OCI-LY3 (cell line): ENCODE results near the gene EPHA5.

Experiments
- H2AFZ ChIP-seq: fragments of 200-600, 300-600 bp; shearing (Covaris generic); 2 replicates; pipeline ENCODE4 v1.6.0; 2014; ENCODE audit warnings: antibody characterized with exemption, low read depth, low read length
- H3K27ac ChIP-seq: fragments of 200-600, 300-600 bp; sonication (generic); 2 replicates; pipeline ENCODE4 v1.5.1; 2014; ENCODE audit warnings: mild to moderate bottlenecking, low read length, moderate library complexity, mixed read lengths
- H3K27me3 ChIP-seq: fragments of 200-600, 300-600 bp; sonication (generic); 2 replicates; pipeline ENCODE4 v1.6.1; 2014; ENCODE audit warnings: low read depth, low read length, mixed read lengths
- H3K36me3 ChIP-seq: fragments of 200-600, 300-600 bp; sonication (generic); replicated peaks from 2 replicates; pipeline ENCODE3; 2014; ENCODE audit warnings: low read depth, low read length, mixed read lengths
- H3K4me1 ChIP-seq: fragments of 300-600, 200-600 bp; sonication (generic); 2 replicates; pipeline ENCODE4 v1.6.1; 2014; ENCODE audit warnings: low read length, mixed read lengths
- H3K4me2 ChIP-seq: fragments of 200-600, 300-600 bp; sonication (generic); 2 replicates; pipeline ENCODE4 v1.6.1; 2014; ENCODE audit warnings: low read length, mixed read lengths
- H3K4me3 ChIP-seq: fragments of 300-600, 200-600 bp; sonication (generic); 2 replicates; pipeline ENCODE4 v1.5.1; 2014; ENCODE audit warnings: antibody characterized with exemption, mild to moderate bottlenecking, low read length, moderate library complexity
- H3K79me2 ChIP-seq: fragments of 300-600, 200-600 bp; shearing (Covaris generic); 2 replicates; pipeline ENCODE4 v1.6.1; 2014; ENCODE audit warnings: mild to moderate bottlenecking, low read length, mixed read lengths
- H3K9ac ChIP-seq: fragments of 300-600, 200-600 bp; shearing (Covaris generic); 2 replicates; pipeline ENCODE4 v1.6.0; 2014; ENCODE audit warnings: mild to moderate bottlenecking, low read length, moderate library complexity
- H3K9me3 ChIP-seq: fragments of 200-600, 300-600 bp; shearing (Covaris generic); 2 replicates; pipeline ENCODE4 v1.6.1; 2014; ENCODE audit warnings: low read length, mixed read lengths; ENCODE audit not compliant: insufficient read depth
- H4K20me1 ChIP-seq: fragments of 200-600, 300-600 bp; sonication (generic); 2 replicates; pipeline ENCODE4 v1.6.1; 2016; ENCODE audit warnings: low read length, mixed read lengths; ENCODE audit not compliant: insufficient read depth
- CTCF ChIP-seq: fragments of 200-600, 300-600 bp; sonication (generic); IDR thresholded peaks from 2 replicates; pipeline ENCODE4 v1.5.1; 2014; ENCODE audit warnings: antibody characterized with exemption, low read length, low read depth
- EZH2phosphoT487 ChIP-seq: fragments of 200-600 bp; shearing (Covaris generic); IDR thresholded peaks from 2 replicates; pipeline ENCODE4 v1.6.1; 2018; ENCODE audit warnings: antibody characterized with exemption, mixed run types, low read depth

Gene EPHA5

GRCh38 chr4:65656008-65656407 is 14.3 kb downstream of the EPHA5 start:
- Histone ChIP-seq H4K20me1 (no peaks in the 10 kb centered on the region), H3K79me2 (no peaks in the 10 kb centered on the region), H3K4me1 (no peaks in the 10 kb centered on the region), H3K36me3 (no peaks in the 10 kb centered on the region), H3K27ac (no peak overlapping the region), H3K9me3 (no peaks in the 10 kb centered on the region), H2AFZ (no peak overlapping the region), H3K27me3 (no peaks in the 10 kb centered on the region), H3K4me2 (no peak overlapping the region), H3K9ac (no peak overlapping the region), H3K4me3 (no peak overlapping the region)
- TF ChIP-seq EZH2phosphoT487 (no peak), CTCF (no peak)

- no peaks in the 10 kb centered on the region for H3K9me3 ChIP-seq
- H3K27ac ChIP-seq, result no peak overlapping the region
- H3K27me3 ChIP-seq, result no peaks in the 10 kb centered on the region
- H4K20me1 ChIP-seq, result no peaks in the 10 kb centered on the region
- no peak overlapping the region for H3K4me3 ChIP-seq
- H3K4me2 ChIP-seq, result no peak overlapping the region
- no peaks in the 10 kb centered on the region for H3K36me3 ChIP-seq
- no peak overlapping the region for H2AFZ ChIP-seq
- H3K4me1 ChIP-seq, result no peaks in the 10 kb centered on the region
- H3K9ac ChIP-seq, result no peak overlapping the region
- TF ChIP-seq CTCF (no peak), EZH2phosphoT487 (no peak)
- no peaks in the 10 kb centered on the region for H3K79me2 ChIP-seq
Observed at GRCh38 chr4:65654976-65655375, 15.3 kb downstream of the EPHA5 start.

- Histone ChIP-seq H3K4me2 (no peak overlapping the region), H3K79me2 (no peaks in the 10 kb centered on the region), H3K27ac (no peak overlapping the region), H3K4me1 (no peaks in the 10 kb centered on the region), H4K20me1 (no peaks in the 10 kb centered on the region), H3K36me3 (no peaks in the 10 kb centered on the region), H2AFZ (peak overlapping the region; percentile 52; the same call in 1 of the 2 replicates), H3K27me3 (no peaks in the 10 kb centered on the region), H3K9ac (no peak overlapping the region), H3K4me3 (no peak overlapping the region), H3K9me3 (no peaks in the 10 kb centered on the region)
- no peak for TF ChIP-seq CTCF
Observed at GRCh38 chr4:65653740-65654361, 16.4 kb downstream of the EPHA5 start.

- TF ChIP-seq CTCF (no peak), EZH2phosphoT487 (no peak)
- Histone ChIP-seq H3K27me3 (no peaks in the 10 kb centered on the region), H4K20me1 (no peaks in the 10 kb centered on the region), H3K79me2 (no peaks in the 10 kb centered on the region), H3K4me2 (no peak overlapping the region), H3K4me3 (no peak overlapping the region), H3K9me3 (no peaks in the 10 kb centered on the region), H3K9ac (no peak overlapping the region), H3K36me3 (no peaks in the 10 kb centered on the region), H2AFZ (no peak overlapping the region), H3K27ac (no peak overlapping the region), H3K4me1 (no peaks in the 10 kb centered on the region)
Observed at GRCh38 chr4:65651751-65652150, 18.5 kb downstream of the EPHA5 start.
